NCI-H748 treated with DMSO at 0.1 percent for 48 hours (cell line): ENCODE data around the gene POLA1.

ENCODE experiments used
- DNase-seq: peaks from one replicate; lab custom pipeline; 2025; lab: John Stamatoyannopoulos, UW

POLA1 gene

DNA sequence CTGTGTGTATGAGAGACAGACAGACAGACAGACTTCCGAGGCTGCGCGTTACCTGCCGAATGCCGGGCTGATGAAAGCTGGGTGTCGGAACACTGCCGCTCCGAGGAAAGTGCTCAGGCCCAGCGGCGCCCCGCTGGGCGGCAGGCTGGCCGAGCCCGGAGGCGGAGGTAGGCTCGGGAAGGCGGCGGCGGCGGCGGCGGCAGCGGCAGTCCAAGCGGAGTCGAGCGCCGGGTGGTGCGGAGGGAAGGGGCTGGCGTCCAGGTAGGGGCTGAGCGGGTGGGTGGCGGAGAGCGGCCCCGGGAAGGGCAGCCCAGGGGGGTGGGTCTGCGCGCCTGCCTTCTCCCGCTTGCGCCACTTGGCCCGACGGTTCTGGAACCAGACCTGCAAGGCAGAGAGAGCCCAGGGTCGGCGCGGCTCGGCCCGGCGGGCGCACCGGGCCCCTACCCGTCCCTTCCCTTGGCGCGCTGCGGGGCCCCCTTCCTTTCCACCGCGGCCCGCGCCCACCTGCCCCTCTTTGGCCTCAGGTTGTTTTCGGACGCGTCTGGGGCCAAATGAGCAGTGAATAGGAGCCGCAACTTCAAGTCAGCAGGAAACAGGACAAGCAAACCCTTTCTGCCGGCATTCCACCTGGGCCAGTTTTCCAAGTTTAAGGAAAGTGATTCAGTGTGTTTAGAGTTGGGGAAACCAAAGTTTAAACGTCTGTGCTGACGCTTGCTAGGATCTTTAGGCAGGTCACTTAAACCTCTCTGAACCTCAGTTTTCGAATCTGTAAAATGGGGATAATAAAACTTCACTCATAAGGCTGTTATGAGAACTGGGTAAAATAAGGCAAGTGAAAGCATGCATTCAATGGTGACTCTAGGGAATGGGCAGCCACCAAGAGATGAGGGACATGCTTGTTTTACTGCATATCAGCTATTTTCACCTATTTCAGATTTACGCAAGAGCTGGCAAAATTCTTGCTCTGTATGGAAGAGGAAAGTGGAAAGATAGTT is 313.6 kb downstream of the POLA1 start:
- DNase-seq, result no peak

DNA sequence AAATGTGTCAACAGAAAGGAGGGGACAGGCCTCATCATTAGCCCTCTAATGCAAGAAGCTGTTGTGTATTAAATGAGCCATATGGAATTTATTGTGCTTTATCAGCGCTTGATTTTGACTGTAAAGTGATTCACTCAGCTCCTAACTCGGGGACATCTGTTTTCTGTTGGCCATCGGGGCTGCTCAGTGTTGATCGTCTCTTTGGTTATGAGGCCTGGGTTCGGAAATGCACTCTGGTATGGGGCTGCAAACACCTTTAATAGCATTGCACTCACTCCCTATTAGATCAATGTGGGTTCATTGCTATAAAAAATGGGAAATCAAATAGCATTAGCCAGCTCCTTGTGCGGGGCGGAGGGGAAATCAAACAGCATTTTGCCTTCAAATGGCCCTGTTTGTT is 315.7 kb downstream of the POLA1 start:
- no peak for DNase-seq

DNA sequence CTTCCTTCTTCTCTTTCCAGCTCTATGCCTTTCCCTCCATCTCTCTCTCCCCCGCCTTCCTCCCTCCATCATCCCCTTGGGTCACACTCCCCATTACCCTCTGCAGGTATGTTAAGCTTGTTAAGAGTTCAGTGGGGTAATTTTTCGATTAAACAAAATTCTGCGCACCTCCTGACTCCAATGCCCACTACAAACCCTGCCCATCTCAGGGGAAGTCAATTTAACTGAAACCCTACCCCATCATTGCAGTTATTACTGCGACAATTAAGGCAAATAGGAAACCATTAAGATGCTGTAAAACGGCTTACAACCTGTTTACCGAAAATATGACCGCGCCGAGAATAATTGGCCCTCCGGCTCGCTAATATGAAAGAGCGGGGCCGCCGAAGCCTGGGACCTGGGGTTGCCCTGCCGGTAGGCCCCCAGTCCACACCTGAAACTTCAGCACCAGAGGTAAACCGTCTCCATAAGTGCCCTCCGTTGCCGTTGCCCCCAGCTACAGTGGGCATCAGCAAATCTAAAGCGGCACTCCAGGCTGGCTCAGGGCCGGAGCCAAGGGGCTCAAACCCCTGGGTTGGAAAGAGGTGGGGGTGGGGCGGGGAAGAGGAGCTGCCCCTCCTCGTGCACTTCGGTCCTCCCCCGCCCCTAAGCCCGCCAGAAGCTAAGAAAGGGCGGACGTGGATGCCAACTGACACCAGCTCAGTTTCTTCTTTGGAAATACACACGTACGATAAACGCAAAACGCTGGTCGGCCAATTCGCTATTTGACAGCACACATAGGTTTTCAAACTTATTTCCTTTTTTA is 317.3 kb downstream of the POLA1 start:
- peak; percentile 77 for DNase-seq

DNA sequence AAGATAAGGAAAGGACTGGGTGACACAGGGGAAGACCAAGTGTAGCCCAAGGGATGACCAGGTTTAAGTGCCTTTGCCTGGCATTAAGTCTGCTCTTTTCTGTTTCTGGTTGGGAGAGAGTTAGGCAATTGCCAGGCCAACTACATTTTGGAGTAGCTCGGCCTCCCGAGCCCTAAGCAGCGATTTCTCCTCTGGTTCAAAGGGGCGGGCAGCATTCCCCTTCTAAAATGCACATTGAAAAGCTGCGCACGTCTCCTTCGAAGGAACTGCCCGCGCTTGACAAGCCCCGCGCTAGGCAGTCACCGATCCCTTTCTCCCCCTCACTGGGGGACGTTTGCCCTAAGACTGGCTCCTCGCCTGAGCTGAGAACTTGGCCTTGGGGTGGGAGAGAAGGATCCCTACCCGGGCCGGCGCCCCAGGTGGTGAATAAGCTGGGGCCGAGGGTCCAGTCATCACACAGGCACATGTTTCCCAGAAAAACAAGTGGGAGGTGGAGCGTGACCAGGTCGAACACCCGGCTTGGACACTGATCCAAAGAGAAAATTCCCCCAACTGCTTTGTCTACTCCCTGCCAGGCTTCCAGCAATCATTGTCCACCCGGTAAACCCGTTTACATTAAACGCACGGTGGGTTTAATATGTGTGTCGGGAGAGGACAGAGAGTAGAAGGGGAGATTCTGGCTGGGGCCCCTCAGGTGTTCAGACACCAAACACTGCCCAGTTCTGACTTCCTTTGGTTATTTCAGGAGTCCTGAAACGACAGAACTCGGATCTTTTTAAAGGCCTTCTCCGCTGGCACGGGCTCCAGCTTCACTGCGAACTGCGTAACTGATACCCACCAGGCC is 318.1 kb downstream of the POLA1 start:
- no peak for DNase-seq

DNA sequence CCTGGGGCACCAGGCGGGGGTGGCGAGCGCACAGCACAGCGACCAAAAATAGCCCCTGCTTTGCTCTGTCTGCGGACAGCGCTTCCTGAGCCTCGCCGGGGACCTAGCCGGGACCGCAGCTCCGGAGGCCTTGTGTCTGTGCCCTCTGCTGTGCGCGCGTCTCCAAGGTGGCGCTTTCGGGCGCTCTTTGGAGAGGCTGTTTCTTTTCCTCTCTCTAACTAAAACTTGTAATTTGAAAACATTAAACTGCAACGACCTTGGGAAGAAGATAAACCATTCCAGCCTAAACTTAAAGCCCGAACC is 318.7 kb downstream of the POLA1 start:
- DNase-seq, result no peak

DNA sequence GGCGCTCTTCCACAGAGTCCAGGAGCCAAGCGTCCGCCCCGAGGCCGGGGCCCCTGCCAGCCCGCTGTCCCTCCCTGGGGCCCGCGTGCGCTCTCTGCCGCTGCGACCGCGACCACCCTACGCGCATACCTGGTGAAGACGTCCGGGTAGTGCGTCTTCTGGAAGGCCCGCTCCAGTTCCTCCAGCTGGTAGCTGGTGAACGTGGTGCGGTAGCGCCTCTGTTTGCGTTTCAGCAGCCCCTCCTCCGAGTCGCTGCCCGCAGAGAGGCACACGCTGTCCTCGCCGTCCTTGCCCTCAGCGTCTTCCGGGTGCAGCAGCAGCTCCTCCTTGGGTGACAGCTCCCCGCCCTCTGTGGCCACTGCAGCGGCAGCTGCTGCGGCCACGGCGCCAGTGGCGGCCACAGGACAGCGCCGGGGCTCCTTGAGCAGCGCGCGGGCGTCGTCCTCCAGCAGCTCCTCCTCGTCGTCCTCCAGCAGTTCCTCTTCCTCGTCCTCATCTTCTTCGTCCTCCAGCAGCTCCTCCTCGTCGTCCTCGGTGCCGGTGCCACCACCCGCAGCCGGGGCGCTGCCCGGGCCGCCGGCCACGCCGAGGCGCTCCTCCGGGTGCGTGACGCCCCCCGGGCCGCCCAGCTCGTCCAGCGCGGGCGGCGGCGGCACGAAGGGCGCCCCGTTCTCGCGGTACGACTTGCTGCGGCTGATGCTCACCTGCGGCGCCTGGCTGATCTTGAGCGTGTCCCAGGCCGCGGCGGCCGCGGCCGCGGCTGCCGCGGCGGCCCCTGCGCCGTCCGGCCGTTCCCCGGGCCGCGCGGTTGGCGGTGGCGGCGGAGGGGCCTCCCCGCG is 319.3 kb downstream of the POLA1 start:
- DNase-seq, result no peak

- DNase-seq, result no peak
Observed at GRCh38 chrX:25013632-25014365, 320.1 kb downstream of the POLA1 start.

GRCh38 chrX:25014366-25014838 is 320.7 kb downstream of the POLA1 start:
- no peak for DNase-seq

GRCh38 chrX:25015486-25016360 is 322.0 kb downstream of the POLA1 start, which contains the start of gene ARX:
Gene ARX, minus strand, starts transcription at chrX:25015965. Its CDS starts 228 bp downstream, at chrX:25015737.
- no peak for DNase-seq

DNA sequence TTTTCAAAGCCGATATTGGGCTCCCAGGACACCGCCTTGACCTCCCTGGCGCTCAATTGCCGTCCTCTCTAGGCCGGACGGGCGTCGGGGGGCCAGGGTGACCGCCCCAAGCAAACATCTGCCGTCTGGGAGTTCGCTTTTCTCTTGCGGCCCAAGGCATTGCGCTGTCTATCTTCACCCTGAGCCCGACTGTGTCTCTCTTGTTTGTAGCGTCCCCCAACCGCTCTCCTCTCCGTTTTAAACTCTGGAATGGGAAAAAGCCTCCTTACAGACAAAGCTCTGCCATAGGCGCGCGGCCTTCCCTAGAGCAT is 322.6 kb downstream of the POLA1 start:
- DNase-seq, result no peak

GRCh38 chrX:25016938-25017598 is 323.4 kb downstream of the POLA1 start:
- DNase-seq, result no peak

GRCh38 chrX:25017667-25018247 is 324.0 kb downstream of the POLA1 start:
- no peak for DNase-seq

GRCh38 chrX:25018682-25019081 is 325.0 kb downstream of the POLA1 start:
- DNase-seq, result no peak

DNA sequence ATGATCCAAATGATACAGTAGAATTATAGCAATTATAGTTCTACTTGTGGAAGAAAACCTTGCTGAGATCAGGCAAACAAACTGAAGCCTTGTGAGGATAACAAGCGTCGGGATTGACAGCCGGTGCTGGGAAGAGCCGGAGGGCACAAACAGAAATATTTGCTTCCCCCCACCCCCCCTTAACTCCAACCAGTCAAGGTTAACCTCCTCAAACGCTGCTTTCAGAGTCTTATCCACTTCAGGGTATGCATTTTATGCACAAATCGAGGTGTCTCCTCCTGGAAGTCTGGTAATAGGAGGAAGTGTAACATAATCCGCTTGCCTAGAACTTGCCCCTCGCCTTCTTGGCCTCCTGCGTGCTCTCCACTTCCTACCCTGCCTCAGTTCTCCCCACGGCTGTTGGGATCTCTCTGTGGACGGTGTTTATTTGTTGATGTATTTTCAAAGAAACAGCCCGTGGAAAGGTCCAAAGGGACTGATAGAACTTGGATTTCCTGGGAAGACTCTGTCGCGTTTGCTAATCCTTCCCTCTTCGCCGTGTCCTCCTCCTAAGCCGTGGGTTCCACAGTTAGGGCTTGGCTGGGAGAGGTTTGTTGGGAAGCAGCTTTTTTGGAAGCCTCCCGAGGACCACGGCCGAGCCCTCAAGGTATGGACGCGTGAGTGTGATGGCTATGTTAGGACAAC is 326.1 kb downstream of the POLA1 start:
- peak; percentile 26 for DNase-seq

DNA sequence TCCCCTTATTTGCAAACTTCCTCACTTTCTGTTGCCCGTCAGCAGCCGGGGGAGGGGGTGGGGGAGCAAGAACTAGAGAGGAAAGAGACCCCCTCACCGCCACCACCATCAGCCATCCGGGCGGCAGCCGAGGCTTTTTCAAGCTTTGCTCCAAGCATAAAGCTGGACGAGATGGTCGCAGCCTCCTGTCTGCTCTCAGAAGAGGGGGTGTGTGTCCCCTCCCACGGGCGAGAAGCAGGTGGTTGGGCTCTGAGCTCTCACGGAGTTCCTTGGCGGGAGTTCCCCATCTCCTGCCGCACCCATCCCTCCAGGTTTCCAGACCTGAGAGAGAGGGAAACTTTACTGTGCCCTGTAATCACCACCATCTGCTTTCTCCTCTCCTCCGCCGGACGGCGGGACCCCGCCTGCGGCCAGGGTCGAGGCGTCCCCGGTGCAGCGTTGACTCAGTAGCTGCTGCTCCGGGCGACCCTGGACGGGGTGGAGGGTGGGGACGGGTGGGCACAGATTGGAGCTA is 326.7 kb downstream of the POLA1 start:
- peak; percentile 20 for DNase-seq

DNA sequence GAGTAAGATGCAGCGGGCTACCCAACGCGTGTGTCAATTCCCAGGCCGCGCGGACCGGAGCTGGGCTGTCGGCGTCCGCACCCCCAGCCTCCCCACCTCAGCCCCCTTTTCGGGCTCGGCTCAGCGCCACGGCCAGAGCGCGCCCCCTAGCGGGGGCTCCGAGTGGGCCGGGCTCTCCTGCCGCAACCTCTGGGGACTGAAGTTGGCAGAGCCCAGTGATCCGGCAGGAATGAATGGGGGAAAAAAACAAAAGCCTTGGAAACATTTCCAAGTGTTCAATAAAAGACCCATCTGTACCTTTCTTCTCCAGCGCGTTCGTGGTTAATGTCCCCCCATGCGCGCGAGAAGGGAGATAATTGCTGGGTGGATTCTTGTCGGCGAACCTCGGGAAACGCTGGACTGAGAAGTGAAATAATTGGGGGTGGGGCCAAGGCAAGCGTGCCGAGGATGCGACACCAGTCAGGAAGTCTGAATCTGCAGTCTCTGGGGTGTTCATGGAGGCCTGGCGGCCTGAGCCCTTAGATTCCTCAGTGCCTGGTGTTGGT is 327.3 kb downstream of the POLA1 start:
- DNase-seq, result peak; percentile 50
